ENCODE measurements around the gene MADCAM1. TPM values are rescaled to one million over a fixed set of nuclear protein-coding genes. Genes with fewer than 3 reads are reported as not detected.
A peak's percentile ranks its signal among the peaks of the same experiment; 100 is the strongest.

MADCAM1 gene
- total RNA-seq, 2 experiments from 2014 or later: 0.24 to 0.37 TPM

DNA sequence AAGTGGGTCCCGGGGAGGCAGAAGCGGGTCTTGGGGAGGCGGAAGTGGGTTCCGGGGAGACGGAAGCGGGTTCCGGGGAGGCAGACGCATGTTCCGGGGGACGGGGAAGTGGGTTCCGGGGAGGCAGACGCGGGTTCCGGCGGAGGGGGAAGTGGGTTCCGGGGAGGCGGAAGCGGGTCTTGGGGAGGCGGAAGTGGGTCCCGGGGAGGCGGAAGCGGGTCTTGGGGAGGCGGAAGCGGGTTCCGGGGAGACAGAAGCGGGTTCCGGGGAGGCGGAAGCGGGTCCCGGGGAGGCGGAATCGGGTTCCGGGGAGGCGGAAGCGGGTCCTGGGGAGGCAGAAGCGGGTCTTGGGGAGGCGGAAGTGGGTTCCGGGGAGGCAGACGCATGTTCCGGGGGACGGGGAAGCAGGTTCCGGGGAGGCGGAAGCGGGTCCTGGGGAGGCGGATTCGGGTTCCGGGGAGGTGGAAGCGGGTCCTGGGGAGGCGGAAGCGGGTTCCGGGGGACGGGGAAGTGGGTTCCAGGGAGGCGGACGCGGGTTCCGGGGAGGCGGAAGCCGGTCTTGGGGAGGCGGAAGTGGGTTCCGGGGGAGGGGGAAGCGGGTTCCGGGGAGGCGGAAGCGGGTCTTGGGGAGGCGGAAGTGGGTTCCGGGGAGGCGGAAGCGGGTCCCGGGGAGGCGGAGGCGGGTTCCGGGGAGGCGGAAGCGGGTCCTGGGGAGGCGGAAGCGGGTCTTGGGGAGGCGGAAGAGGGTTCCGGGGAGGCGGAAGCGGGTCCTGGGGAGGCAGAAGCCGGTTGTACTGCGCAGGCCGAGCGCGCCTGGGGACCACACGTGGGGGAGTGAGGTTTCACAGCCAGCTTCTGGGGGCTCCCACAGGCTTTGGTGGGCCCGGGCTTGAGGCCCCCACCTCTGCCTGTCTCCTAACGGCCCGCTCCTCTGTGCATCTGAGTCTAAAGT, 37.9 kb upstream of the MADCAM1 start:
- no peak for DNase-seq
- H3K4me3 Mint-ChIP-seq: no peak overlapping the region
- peaks cover 21% of the 10 kb centered on the region for H3K27me3 Mint-ChIP-seq (ENCODE audit: low read depth)
- H3K4me1 Mint-ChIP-seq (ENCODE audit: low read depth): peaks cover 9% of the 10 kb centered on the region
- intact Hi-C loops (cut with micrococcal nuclease): no loop called here
- no peaks in the 10 kb centered on the region for H3K36me3 Mint-ChIP-seq (ENCODE audit: low read depth)
- no peak overlapping the region for H3K27ac Mint-ChIP-seq
- no peaks in the 10 kb centered on the region for H3K9me3 Mint-ChIP-seq
- CTCF ChIA-PET: no interaction called here

DNA sequence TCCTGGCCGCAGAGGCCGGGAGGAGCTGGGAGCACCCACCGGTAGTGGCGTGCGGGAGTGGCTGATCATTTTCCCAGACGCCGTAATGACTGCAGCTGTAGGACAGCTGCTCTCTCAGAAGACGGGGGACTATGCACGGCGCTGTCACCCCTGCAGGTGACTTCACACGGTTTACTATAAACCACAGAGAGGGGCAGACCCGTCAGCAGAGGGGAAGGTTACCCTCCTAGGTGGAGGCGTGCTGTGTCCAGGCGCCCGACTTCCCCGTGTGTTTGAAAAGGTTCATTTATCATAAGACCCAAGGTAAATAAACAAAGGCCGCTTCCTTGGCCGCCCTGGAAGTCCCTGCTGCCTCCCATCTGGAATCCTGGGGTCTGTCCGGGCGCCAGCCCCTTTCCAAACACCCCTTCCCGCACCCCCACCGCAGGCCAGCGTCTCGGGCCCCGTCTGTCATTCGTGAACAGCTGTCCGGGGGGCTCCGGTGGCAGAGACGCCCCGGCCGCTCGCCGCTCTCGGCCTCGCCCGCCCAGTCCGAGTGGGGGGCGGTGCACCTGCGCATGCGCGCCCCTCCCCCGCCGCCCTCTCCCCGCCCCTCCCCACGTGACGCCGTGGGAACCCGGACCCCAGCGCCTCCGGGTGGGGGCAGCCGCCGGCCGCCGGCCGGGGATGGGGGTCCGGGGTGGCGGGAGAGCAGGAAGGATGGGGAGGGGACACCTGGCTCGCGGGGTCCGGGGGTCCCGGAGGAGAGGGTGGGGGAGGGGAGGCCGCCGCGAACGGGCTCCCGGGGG, 36.4 kb upstream of the MADCAM1 start:
- Mint-ChIP-seq H3K4me1 (ENCODE audit: low read depth) (peaks cover 9% of the 10 kb centered on the region), H3K27me3 (ENCODE audit: low read depth) (peaks cover 21% of the 10 kb centered on the region), H3K4me3 (peak overlapping the region; percentile 48), H3K27ac (no peak overlapping the region), H3K9me3 (no peaks in the 10 kb centered on the region), H3K36me3 (ENCODE audit: low read depth) (no peaks in the 10 kb centered on the region)
- intact Hi-C loops (cut with micrococcal nuclease): no loop called here
- peak; percentile 18 for DNase-seq
- CTCF ChIA-PET: no interaction called here

DNA sequence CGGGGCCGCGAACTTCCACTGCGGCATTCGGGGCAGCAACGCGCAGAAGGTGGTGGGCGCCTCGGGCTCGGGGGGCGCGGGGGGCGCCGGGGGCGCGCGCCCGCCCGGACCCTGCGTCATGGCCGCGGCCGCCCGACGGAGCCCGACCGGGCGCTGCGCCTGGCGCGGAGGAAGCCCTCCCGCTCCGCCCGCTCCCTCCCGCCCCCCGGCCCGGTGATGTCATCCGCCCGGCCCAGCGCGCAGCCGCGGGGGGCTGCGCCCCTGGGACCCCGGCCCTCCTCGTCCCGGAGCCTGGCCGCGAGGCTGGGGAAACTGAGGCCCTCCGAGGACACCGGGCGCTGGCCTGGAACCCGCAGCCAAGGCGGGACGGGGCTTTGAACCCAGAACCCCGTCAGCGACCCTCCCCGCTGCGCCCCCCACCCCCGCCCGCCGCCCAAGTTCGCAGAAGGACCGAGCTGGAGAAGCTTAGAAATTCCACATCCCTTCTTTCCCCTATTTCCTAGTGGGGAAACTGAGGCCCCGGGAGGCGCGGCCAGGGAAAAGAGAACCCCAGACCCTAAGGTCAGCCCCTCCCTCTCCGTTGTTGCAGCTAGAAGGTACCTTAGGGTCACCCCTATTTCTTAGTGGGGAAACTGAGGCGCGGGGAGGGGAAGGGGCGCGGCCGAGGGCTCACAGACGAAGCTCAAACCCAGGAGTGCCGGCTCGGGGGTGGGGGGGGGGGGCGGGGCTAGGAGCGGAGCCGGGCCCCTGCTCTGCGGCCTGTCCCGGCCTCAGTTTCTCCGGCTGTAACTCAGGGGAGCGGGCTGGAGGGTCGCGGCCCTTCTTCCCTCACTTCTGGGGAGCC, 35.2 kb upstream of the MADCAM1 start, which contains the start of gene SHC2:
Gene SHC2 (minus strand): TSS at position 157 of the 844 bp plus-strand sequence. CDS start 37 bp downstream, at position 120.
- H3K4me1 Mint-ChIP-seq (ENCODE audit: low read depth): peaks cover 9% of the 10 kb centered on the region
- peak within 1 kb of the TSS; percentile 48 for H3K4me3 Mint-ChIP-seq
- CTCF ChIA-PET: interaction anchor here (1.2 kb wide), 1 partner anchor 49 kb away, joined by 5 read pairs; no protein-coding TSS in a partner anchor

DNA sequence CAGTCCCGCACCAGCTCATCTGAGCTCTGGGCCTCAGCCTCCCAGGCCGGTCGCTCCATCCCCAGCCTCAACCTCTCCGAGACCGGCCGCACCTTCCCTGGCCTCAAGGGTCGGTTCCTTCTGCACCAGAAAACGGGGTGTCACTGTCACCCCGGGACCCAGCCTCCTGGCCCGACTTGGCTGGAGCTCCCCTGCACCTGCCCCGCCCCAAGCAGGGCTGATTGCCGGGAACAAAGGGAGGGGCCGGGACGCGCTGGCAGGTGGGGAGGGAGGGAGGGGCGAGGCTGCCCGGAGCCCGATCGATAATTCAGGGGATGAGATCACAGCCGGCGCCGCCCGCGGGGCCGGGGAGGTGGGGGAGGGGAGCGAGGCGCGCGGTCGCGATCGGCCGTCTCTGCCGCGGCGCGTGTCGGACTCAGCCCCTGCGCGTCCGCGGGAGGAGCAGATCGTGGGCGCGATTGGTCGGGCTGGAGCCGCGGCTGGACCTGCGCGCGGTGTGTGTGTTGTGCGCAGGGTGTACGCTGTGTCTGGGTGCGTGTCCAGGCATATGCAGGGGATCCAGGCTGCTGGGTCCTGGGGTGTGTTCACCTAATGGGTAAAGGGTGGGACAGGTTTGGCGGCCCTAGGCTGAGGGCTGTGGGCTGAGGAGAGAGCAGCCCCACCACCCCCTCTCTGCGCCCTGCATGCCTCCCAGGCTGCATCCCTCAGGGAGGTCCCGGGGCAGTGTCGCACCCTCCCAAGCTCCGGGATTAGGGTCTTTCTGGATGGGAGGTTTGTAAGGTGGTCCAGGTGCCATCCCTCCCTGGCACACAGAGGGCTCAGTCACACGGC, 34.4 kb upstream of the MADCAM1 start:
- Mint-ChIP-seq H3K36me3 (ENCODE audit: low read depth) (no peaks in the 10 kb centered on the region), H3K27ac (no peak overlapping the region), H3K4me3 (peak overlapping the region; percentile 41), H3K9me3 (no peaks in the 10 kb centered on the region), H3K4me1 (ENCODE audit: low read depth) (peaks cover 9% of the 10 kb centered on the region), H3K27me3 (ENCODE audit: low read depth) (peaks cover 18% of the 10 kb centered on the region)
- DNase-seq: peak; percentile 17
- intact Hi-C loops (cut with micrococcal nuclease): no loop called here
- CTCF ChIA-PET: interaction anchor here (1.2 kb wide), 1 partner anchor 49 kb away, joined by 5 read pairs; no protein-coding TSS in a partner anchor

More for the DNA sequence above, 35.2 kb upstream of the MADCAM1 start, which contains the start of gene SHC2:
- no peak for DNase-seq
- H3K27me3 Mint-ChIP-seq (ENCODE audit: low read depth): peaks cover 21% of the 10 kb centered on the region
- no peaks in the 10 kb centered on the region for H3K36me3 Mint-ChIP-seq (ENCODE audit: low read depth)
- no peaks in the 10 kb centered on the region for H3K9me3 Mint-ChIP-seq
- intact Hi-C loops (cut with micrococcal nuclease): no loop called here
- no peak within 1 kb of the TSS for H3K27ac Mint-ChIP-seq

DNA sequence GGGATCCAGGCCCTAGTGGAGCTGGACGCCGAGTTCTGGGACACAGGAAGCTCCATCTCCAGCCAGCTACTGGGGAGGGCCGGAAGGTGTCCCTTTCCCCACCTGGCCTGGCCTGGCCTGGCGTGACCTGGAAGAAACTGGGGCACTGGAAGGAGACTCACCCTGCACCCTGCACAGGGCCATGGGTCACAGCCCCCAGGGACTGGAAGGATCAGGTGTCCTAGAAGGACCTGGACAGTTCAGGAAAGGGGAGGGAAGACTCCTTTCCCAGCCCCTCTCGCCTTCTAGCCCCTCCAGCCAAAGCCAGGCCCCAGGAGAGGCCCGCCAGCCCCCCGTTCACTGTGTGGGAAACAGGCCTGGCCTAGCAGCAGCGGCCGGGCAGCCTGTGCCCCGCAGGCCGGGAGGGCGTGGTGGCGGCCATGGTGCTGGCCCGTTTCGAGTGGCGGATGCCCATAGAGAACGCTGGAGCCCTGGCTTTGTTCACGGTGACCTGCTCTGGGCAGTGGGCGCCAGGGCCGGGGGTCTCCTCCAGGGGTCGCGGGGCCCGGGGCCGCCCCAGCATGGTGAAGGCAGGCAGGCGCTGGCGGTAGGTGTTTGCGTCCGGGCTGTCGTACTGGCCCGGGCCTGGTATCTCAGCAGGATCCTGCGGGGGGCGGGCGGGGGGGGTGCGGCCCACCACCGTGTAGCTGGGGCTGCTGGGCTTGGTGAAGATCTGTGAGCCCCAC, 32.6 kb upstream of the MADCAM1 start:
- CTCF ChIA-PET: no interaction called here
- Mint-ChIP-seq H3K9me3 (no peaks in the 10 kb centered on the region), H3K4me1 (ENCODE audit: low read depth) (peaks cover 9% of the 10 kb centered on the region), H3K36me3 (ENCODE audit: low read depth) (no peaks in the 10 kb centered on the region), H3K4me3 (no peak overlapping the region), H3K27ac (no peak overlapping the region), H3K27me3 (ENCODE audit: low read depth) (peaks cover 18% of the 10 kb centered on the region)
- intact Hi-C loops (cut with micrococcal nuclease): no loop called here
- no peak for DNase-seq

DNA sequence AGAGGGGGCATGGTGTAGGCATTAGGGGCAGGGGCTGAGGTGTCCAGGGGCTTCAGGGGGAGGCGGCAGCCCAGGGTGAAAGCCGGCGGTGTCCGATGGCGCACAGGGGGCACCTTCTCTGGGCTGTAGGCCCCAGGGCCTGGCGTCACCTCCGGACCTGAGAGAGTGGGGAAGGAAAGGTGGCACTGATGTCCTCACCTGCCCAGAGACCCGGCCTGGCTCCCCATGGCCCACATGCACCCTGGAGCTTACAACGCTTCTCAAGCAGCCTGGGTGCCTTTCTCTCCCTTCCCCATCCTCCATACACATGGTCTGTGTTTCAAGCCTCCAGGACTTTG, 32.1 kb upstream of the MADCAM1 start:
- H3K27me3 Mint-ChIP-seq (ENCODE audit: low read depth): peaks cover 18% of the 10 kb centered on the region
- H3K4me3 Mint-ChIP-seq: no peak overlapping the region
- H3K4me1 Mint-ChIP-seq (ENCODE audit: low read depth): peaks cover 9% of the 10 kb centered on the region
- no peak overlapping the region for H3K27ac Mint-ChIP-seq
- H3K9me3 Mint-ChIP-seq: no peaks in the 10 kb centered on the region
- intact Hi-C loops (cut with micrococcal nuclease): no loop called here
- no peak for DNase-seq
- CTCF ChIA-PET: no interaction called here
- H3K36me3 Mint-ChIP-seq (ENCODE audit: low read depth): no peaks in the 10 kb centered on the region

DNA sequence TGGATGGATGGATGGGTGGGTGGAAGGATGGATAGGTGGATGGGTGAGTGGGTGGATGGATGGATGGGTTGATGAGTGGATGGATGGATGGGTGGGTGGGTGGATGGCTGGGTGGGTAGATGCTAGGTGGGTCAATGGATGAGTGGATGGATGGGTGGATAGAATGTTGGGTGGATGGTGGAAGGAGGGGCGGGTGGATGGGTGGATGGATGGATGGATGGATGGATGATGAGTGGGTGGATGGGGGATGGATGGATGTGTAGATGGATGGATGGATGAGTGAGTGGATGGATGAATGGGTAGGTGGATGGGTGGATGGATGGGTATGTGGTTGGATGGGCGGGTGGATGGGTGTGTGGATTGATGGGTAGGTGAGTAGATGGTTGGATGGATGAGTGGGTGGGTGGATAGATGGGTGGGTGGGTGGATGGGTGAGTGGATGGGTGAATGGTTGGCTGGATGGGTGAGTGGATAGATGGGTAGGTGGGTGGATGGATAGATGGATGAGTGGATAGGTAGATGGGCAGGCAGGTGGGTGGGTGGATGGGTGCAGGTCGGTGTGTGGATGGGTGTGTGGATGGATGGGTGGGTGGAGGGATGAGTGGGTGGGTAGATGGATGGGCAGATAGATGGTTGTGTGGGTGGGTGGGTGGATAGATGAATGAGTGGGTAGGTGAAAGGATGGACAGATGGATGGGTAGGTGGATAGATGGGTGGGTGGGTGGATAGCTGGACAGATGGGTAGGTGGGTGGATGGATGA, 31.1 kb upstream of the MADCAM1 start:
- H3K4me1 Mint-ChIP-seq (ENCODE audit: low read depth): peaks cover 3% of the 10 kb centered on the region

DNA sequence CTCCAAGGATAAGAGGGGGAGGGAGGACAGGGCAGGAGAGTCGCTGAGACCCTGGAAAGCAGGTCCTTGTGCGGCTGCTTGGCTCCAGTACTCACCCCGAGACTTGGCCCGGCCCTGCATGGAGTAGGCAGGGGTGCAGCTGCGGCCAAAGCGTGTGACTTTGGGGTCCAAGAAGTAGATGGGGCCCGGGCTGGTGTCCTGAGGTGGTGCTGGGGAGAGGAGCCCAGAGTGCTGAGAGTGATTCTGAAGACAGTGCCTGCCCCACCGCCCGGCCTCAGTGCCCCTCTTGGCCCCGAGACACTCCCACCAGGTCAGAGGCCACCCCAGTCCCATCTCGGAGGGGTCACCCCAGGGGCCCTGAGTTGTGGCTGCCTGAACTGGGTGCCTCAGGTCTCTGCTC, 28.7 kb upstream of the MADCAM1 start:
- Mint-ChIP-seq H3K9me3 (no peaks in the 10 kb centered on the region), H3K27me3 (ENCODE audit: low read depth) (peaks cover 3% of the 10 kb centered on the region), H3K4me3 (no peak overlapping the region), H3K4me1 (ENCODE audit: low read depth) (no peaks in the 10 kb centered on the region), H3K27ac (no peak overlapping the region), H3K36me3 (ENCODE audit: low read depth) (no peaks in the 10 kb centered on the region)
- CTCF ChIA-PET: no interaction called here
- no peak for DNase-seq
- intact Hi-C loops (cut with micrococcal nuclease): no loop called here

More for the DNA sequence above, 31.1 kb upstream of the MADCAM1 start:
- Mint-ChIP-seq H3K9me3 (no peaks in the 10 kb centered on the region), H3K4me3 (no peak overlapping the region), H3K27me3 (ENCODE audit: low read depth) (peaks cover 13% of the 10 kb centered on the region), H3K27ac (no peak overlapping the region), H3K36me3 (ENCODE audit: low read depth) (no peaks in the 10 kb centered on the region)
- DNase-seq: no peak
- intact Hi-C loops (cut with micrococcal nuclease): no loop called here
- CTCF ChIA-PET: no interaction called here

DNA sequence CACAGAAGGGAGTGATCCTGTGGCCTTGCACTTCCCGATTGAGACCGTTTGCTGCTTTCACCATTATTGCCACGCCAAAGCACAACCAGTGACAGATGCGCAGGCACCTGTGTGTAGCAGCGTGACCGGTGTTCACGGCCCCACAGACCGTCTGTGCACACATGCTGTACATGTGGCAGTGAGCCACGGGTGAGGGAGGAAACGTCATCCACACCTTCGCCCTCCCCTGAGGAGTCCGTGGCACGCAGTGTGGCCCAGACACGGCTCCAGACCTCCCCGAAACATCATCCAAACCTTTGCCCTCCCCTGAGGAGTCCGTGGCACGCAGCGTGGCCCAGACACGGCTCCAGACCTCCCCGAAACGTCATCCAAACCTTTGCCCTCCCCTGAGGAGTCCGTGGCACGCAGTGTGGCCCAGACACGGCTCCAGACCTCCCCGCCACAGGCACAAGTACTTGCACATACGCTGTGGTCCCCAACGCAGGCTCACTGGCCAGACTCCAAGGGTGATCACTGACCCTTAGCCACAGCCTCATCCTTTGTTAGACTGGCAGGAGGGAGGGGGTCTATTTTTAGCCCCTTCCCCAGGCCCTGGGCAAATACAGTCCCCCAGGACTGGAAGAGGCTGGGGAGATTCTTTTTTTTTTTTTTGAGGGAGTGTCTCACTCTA, 27.6 kb upstream of the MADCAM1 start:
- Mint-ChIP-seq H3K27me3 (ENCODE audit: low read depth) (no peaks in the 10 kb centered on the region), H3K9me3 (no peaks in the 10 kb centered on the region), H3K27ac (no peak overlapping the region), H3K4me1 (ENCODE audit: low read depth) (no peaks in the 10 kb centered on the region), H3K36me3 (ENCODE audit: low read depth) (no peaks in the 10 kb centered on the region), H3K4me3 (no peak overlapping the region)
- CTCF ChIA-PET: no interaction called here
- intact Hi-C loops (cut with micrococcal nuclease): no loop called here
- no peak for DNase-seq

DNA sequence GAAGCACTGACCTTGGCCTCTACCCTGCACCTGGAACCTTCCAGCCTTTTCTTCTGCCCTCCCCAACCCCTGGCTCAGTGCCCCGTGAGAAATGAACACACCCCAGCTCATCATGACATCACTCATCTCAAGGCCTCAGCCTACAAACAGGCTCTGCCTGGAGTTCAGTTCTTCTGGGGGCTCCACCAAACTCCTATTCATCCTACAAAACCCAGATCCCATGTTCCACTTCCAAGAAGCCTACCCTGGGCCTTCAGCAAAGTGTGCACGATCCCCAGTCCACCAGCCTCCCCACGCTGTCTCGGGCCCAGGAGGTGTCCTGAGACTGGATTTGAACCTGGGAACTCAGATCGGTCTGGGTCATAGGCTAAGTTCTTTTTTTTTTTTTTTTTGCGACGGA, 26.5 kb upstream of the MADCAM1 start:
- no peaks in the 10 kb centered on the region for H3K9me3 Mint-ChIP-seq
- H3K27me3 Mint-ChIP-seq (ENCODE audit: low read depth): no peaks in the 10 kb centered on the region
- no peaks in the 10 kb centered on the region for H3K36me3 Mint-ChIP-seq (ENCODE audit: low read depth)
- no peak for DNase-seq
- no peak overlapping the region for H3K27ac Mint-ChIP-seq
- no peaks in the 10 kb centered on the region for H3K4me1 Mint-ChIP-seq (ENCODE audit: low read depth)
- intact Hi-C loops (cut with micrococcal nuclease): no loop called here
- H3K4me3 Mint-ChIP-seq: no peak overlapping the region
- CTCF ChIA-PET: no interaction called here

Data from activated naive CD4-positive, alpha-beta T cell treated with anti-CD3 and anti-CD28 coated beads for 36 hours (primary cell).